K562 (cell line): ENCODE data around the gene CPNE1. TPM values are rescaled to one million over a fixed set of nuclear protein-coding genes. Genes with fewer than 3 reads are reported as not detected.

Source experiments
- ATAC-seq: fragments of 200-7000 bp; cut with Tn5 transposase; 3 replicates; pipeline ENCODE4 v1.9.1; 2020; ENCODE audit warnings: moderate library complexity
- BruUV-seq: library from RNA; stranded (reverse); fragments of 400-500 nt; replicated peaks from 2 replicates; lab custom pipeline; 2021; lab: Mats Ljungman, UMichigan
- CTCF ChIA-PET: fragments of 300-600 bp; formaldehyde crosslinking; extraction: SDS; loops from one replicate; lab custom pipeline; 2021; ENCODE audit warnings: low intra/inter-chr PET ratio; lab: Yijun Ruan, JAX
- POLR2A ChIA-PET: fragments of 300-600, 350-650 bp; sonication (Branson Sonifier 250); formaldehyde crosslinking; extraction: SDS; loops from one replicate; lab custom pipeline; 2021; ENCODE audit warnings: antibody characterized with exemption, inconsistent platforms; lab: Yijun Ruan, JAX
- DNase-seq, 4 experiments: peaks; one replicate each; pipeline versions ENCODE4 v3.0.0 to v3.0.0-alpha.2; 2011 to 2018; ENCODE audit warnings: low spot score in 3 of 4, mixed read lengths in 3 of 4; ENCODE audit errors: extremely low read depth in 1 of 4
- FAIRE-seq: peaks from 2 replicates; lab custom pipeline; 2011; peaks lifted over from hg19 to GRCh38; lab: Jason Lieb, UNC
- H2AFZ ChIP-seq: 2 replicates; pipeline ENCODE4 v1.6.0; 2011; ENCODE audit warnings: low read depth, low read length, control low read depth, inconsistent platforms
- H3K27ac ChIP-seq: fragments of 200-600 bp; 3 replicates; pipeline ENCODE4 v1.8.0; 2011; ENCODE audit warnings: low read depth, mild to moderate bottlenecking, control low read depth, inconsistent platforms, low read length, moderate library complexity, mixed read lengths; ENCODE audit errors: extremely low read depth
- H3K27me3 ChIP-seq, 2 experiments: fragments of 300-600 bp in 1 of 2; 2 replicates in 1 of 2; 3 replicates in 1 of 2; pipeline versions ENCODE4 v1.6.0 to v1.8.0; 2011; ENCODE audit warnings: inconsistent platforms in 2 of 2, low read length in 2 of 2, mild to moderate bottlenecking in 1 of 2, mixed read lengths in 1 of 2, moderate library complexity in 1 of 2; ENCODE audit not compliant: control insufficient read depth in 2 of 2, insufficient read depth in 2 of 2
- H3K36me3 ChIP-seq: fragments of 300-600 bp; 3 replicates; pipeline ENCODE4 v1.8.0; 2011; ENCODE audit warnings: mild to moderate bottlenecking, low read length, inconsistent platforms; ENCODE audit not compliant: control insufficient read depth, insufficient read depth
- H3K4me1 ChIP-seq, 2 experiments: fragments of 200-600 bp in 1 of 2; replicated peaks in 1 of 2; 2 replicates in 1 of 2; 3 replicates in 1 of 2; pipeline versions ENCODE4 v1.5.1 to v1.8.0; 2011; ENCODE audit warnings: inconsistent platforms in 2 of 2, low read length in 2 of 2, mild to moderate bottlenecking in 1 of 2, mixed read lengths in 1 of 2, moderate library complexity in 1 of 2; ENCODE audit not compliant: control insufficient read depth in 2 of 2, insufficient read depth in 2 of 2
- H3K4me2 ChIP-seq: 2 replicates; pipeline ENCODE4 v1.6.1; 2011; ENCODE audit warnings: low read length, control low read depth, inconsistent platforms, mixed read lengths; ENCODE audit not compliant: insufficient read depth
- H3K4me3 ChIP-seq: fragments of 200-600 bp; sonication (generic), shearing (Covaris generic); 2 replicates; pipeline ENCODE4 v1.5.1; 2016; ENCODE audit warnings: control low read depth, inconsistent platforms
- H3K79me2 ChIP-seq: fragments of 200-600 bp; 3 replicates; pipeline ENCODE4 v1.8.0; 2011; ENCODE audit warnings: low read length, inconsistent platforms; ENCODE audit not compliant: control insufficient read depth, insufficient read depth
- H3K9ac ChIP-seq, 2 experiments: 2 replicates each; pipeline versions ENCODE4 v1.6.0 to v1.6.1; 2011; ENCODE audit warnings: low read depth in 2 of 2, low read length in 2 of 2, control low read depth in 1 of 2, inconsistent platforms in 1 of 2, mild to moderate bottlenecking in 1 of 2, mixed read lengths in 1 of 2; ENCODE audit not compliant: insufficient read depth in 1 of 2
- H3K9me1 ChIP-seq: one replicate; pipeline ENCODE4 v1.6.0; 2011; ENCODE audit warnings: inconsistent platforms, mild to moderate bottlenecking, low read length, moderate library complexity; ENCODE audit not compliant: control insufficient read depth, insufficient read depth
- H3K9me3 ChIP-seq: replicated peaks from 2 replicates; pipeline ENCODE4 v1.5.1; 2011; ENCODE audit warnings: low read depth, low read length, inconsistent platforms; ENCODE audit not compliant: control insufficient read depth, insufficient read depth
- H4K20me1 ChIP-seq: replicated peaks from 2 replicates; pipeline ENCODE4 v1.6.1; 2011; ENCODE audit warnings: low read length, inconsistent platforms, mixed read lengths; ENCODE audit not compliant: control insufficient read depth, insufficient read depth
- CBFA2T3 ChIP-seq: fragments of 450-650 bp; IDR thresholded peaks from 2 replicates; pipeline ENCODE4 v1.6.1; 2017
- CCNT2 ChIP-seq: IDR thresholded peaks from 2 replicates; pipeline ENCODE4 v1.6.1; 2011; ENCODE audit warnings: borderline replicate concordance, low read depth, mild to moderate bottlenecking, moderate library complexity, mixed read lengths, low read length; ENCODE audit not compliant: insufficient read length; ENCODE audit errors: extremely low read depth
- CTBP1 ChIP-seq: fragments of 450-650 bp; IDR thresholded peaks from 2 replicates; pipeline ENCODE4 v1.6.1; 2016; ENCODE audit warnings: borderline replicate concordance
- CTCF ChIP-seq, 3 experiments: IDR thresholded peaks in 2 of 3; conservative IDR thresholded peaks in 1 of 3; 2 replicates each; pipeline ENCODE4 v1.5.1; 2011 to 2012; ENCODE audit warnings: low read length in 3 of 3, mild to moderate bottlenecking in 3 of 3, control low read depth in 2 of 3, improper control_type of control experiment in 1 of 3, inconsistent platforms in 1 of 3, low read depth in 1 of 3, mixed read lengths in 1 of 3, moderate library complexity in 1 of 3; ENCODE audit not compliant: insufficient read depth in 2 of 3
- DPF2 ChIP-seq: fragments of 450-650 bp; IDR thresholded peaks from 2 replicates; pipeline ENCODE4 v1.6.1; 2016
- HDAC2 ChIP-seq: fragments of 450-650 bp; IDR thresholded peaks from 2 replicates; pipeline ENCODE4 v1.6.1; 2016; ENCODE audit warnings: mild to moderate bottlenecking
- LARP7 ChIP-seq: fragments of 450-650 bp; IDR thresholded peaks from 2 replicates; pipeline ENCODE4 v1.6.1; 2016
- NKRF ChIP-seq: fragments of 450-650 bp; IDR thresholded peaks from 2 replicates; pipeline ENCODE4 v1.6.1; 2016; ENCODE audit warnings: borderline replicate concordance
- RB1 ChIP-seq: fragments of 450-650 bp; IDR thresholded peaks from 2 replicates; pipeline ENCODE4 v1.6.1; 2017; ENCODE audit warnings: low read depth, mild to moderate bottlenecking
- STAG1 ChIP-seq: sonication (generic); formaldehyde crosslinking; IDR thresholded peaks from 2 replicates; pipeline ENCODE4 v1.5.0; 2020; ENCODE audit warnings: missing genetic modification reagents, borderline replicate concordance
- THAP7 ChIP-seq: fragments of 250-450 bp; sonication (Bioruptor Pico); IDR thresholded peaks from 2 replicates; pipeline ENCODE4 v1.5.0; 2021
- WHSC1 ChIP-seq: IDR thresholded peaks from one replicate; pipeline ENCODE4 v1.6.1; 2012; ENCODE audit warnings: low read length, control low read depth, inconsistent platforms
- ZNF239 ChIP-seq: fragments of 250-450 bp; sonication (Bioruptor Pico); IDR thresholded peaks from 2 replicates; pipeline ENCODE4 v1.4.0; 2020; ENCODE audit warnings: mild to moderate bottlenecking
- WGBS: fragments of 100-300 bp; shearing (Covaris generic); methylation state at CpG from one replicate; pipeline ENCODE4 v1.1.6; 2016; ENCODE audit warnings: low coverage, mixed read lengths; ENCODE audit not compliant: insufficient coverage; ENCODE audit errors: missing lambda C conversion rate; 5-methylcytosine and 5-hydroxymethylcytosine counted together
- in situ Hi-C: fragments of 300-500 bp; cut with MboI; formaldehyde crosslinking; loops from 4 replicates; pipeline ENCODE4 v1.15.0; 2018; ENCODE audit warnings: inconsistent platforms, mixed read lengths
- intact Hi-C: fragments of 100-400 bp; cut with micrococcal nuclease; formaldehyde crosslinking; loops from 2 replicates; pipeline ENCODE4 v1.14.2; 2022
- polyA plus RNA-seq, 8 experiments: library from polyadenylated mRNA; depleted of rRNA in 4 of 8; stranded (reverse) in 5 of 8; unstranded in 3 of 8; fragments of >200 nt; fragmentation: Nextera tagmentation in 2 of 8; fragmentation: Illumina TruSeq in 1 of 8; extraction: Ambion mirVana in 2 of 8; extraction: Trizol in 1 of 8; gene quantifications; 2 replicates each; pipeline versions ENCODE4 v1.2.1 to v1.2.3, GENCODE V29; 2011 to 2014; ENCODE audit warnings: inconsistent platforms in 1 of 8, missing spikeins in 1 of 8
- total RNA-seq, 7 experiments: library from RNA; depleted of rRNA in 6 of 7; stranded (reverse); fragments of >200 nt in 6 of 7; fragmentation: Illumina TruSeq in 2 of 7; extraction: Trizol in 2 of 7; gene quantifications; 2 replicates each; pipeline versions ENCODE4 v1.2.1 to v1.2.3, GENCODE V29; 2011 to 2021; ENCODE audit warnings: low replicate concordance in 1 of 7

CPNE1 gene
- total and polyA plus RNA-seq, 9 of the 15 experiments (the other 6 are each of a cell fraction or from before 2014, with no cell fraction given): 42.1 to 102 (median 56.0) TPM

GRCh38 chr20:35700625-35701148 lies 36.0 kb upstream of the CPNE1 start:
- ChIA-PET CTCF (no interaction called here), POLR2A (interaction anchor here (0.7 to 12.6 kb wide), 11 partner anchors 9 to 42 kb away, joined by 3 to 102 read pairs (median 5); partner anchors contain the start of gene RBM39)
- peak overlapping the region in 1 of 2 experiments; percentile 97; a peak in 3 of 4 replicates for H3K9ac ChIP-seq
- intact Hi-C loops (no loop called here), in situ Hi-C loops (no loop called here)
- H3K4me3 ChIP-seq: peak overlapping the region; percentile 96
- WGBS: 85% methylated on average over 7 of the region's 7 CpGs
- BruUV-seq: no TSS peak
- H3K9me3 ChIP-seq: no peaks in the 10 kb centered on the region
- no peak for FAIRE-seq
- no peaks in the 10 kb centered on the region for H3K27me3 ChIP-seq
- H3K36me3 ChIP-seq: peaks cover 68% of the 10 kb centered on the region
- H3K4me1 ChIP-seq: peaks cover 10 to 14% of the 10 kb centered on the region in 2 experiments; a peak in 4 of 5 replicates
- peaks cover 44% of the 10 kb centered on the region for H3K79me2 ChIP-seq
- TF ChIP-seq DPF2 (no peak), CCNT2 (no peak), THAP7 (CRISPR knock-in tag) (0 out of 2 replicates have a peak, but pooled peaks have one; percentile 53), CTCF (IDR thresholded peaks at IDR 0.05 in 2 of 3, conservative IDR thresholded peaks at IDR 0.05 in 1 of 3; ENCODE audit: insufficient read depth in 2 of 3, low read depth in 1 of 3, low read length in 3 of 3) (no peak), NKRF (no peak), ZNF239 (no peak), WHSC1 (no peak), LARP7 (no peak), CTBP1 (no peak), RB1 (0 out of 2 replicates have a peak, but pooled peaks have one; percentile 13), CBFA2T3 (no peak), HDAC2 (no peak), STAG1 (CRISPR knock-in tag) (no peak)
- H3K4me2 ChIP-seq: peak overlapping the region; percentile 98
- no peaks in the 10 kb centered on the region for H3K9me1 ChIP-seq
- H4K20me1 ChIP-seq: no peaks in the 10 kb centered on the region; the same call in 1 of the 2 replicates
- H2AFZ ChIP-seq: no peak overlapping the region
- DNase-seq: no peak
- ATAC-seq: no peak
- peak overlapping the region; percentile 8; the same call in 1 of the 3 replicates for H3K27ac ChIP-seq
